HEK293 (cell line): Measurements from ENCODE around the gene DCDC2B.

Experiments used
- CTCF ChIA-PET: fragments of 350-600 bp; formaldehyde crosslinking; extraction: SDS; loops from one replicate; lab custom pipeline; 2021; ENCODE audit warnings: antibody characterized with exemption; lab: Yijun Ruan, JAX
- POLR2A ChIA-PET: fragments of 300-600 bp; formaldehyde crosslinking; extraction: SDS; loops from one replicate; lab custom pipeline; 2020; ENCODE audit warnings: antibody characterized with exemption, inconsistent platforms; lab: Yijun Ruan, JAX
- H3K27ac ChIP-seq: fragments of 200-500 bp; sonication (Bioruptor generic); 2 replicates; pipeline ENCODE4 v1.5.1; 2014; ENCODE audit warnings: low read depth, low read length, control low read depth, inconsistent platforms; ENCODE audit errors: extremely low read depth
- H3K36me3 ChIP-seq, 2 experiments: fragments of 200-500 bp in 1 of 2; sonication (Bioruptor generic) in 1 of 2; 1 replicate in 1 of 2; 2 replicates in 1 of 2; pipeline ENCODE4 v1.5.1; 2014 to 2017; ENCODE audit warnings: inconsistent platforms in 2 of 2, low read length in 2 of 2; ENCODE audit not compliant: control insufficient read depth in 2 of 2, insufficient read depth in 1 of 2
- H3K4me1 ChIP-seq: fragments of 200-500 bp; sonication (Bioruptor generic); 2 replicates; pipeline ENCODE4 v1.5.1; 2014; ENCODE audit warnings: mild to moderate bottlenecking, low read length, inconsistent platforms; ENCODE audit not compliant: control insufficient read depth, insufficient read depth
- H3K4me3 ChIP-seq: 2 replicates; pipeline ENCODE4 v1.5.1; 2011; ENCODE audit warnings: low read depth, mild to moderate bottlenecking, control low read depth, low read length, moderate library complexity
- H3K9me3 ChIP-seq: fragments of 200-500 bp; sonication (Bioruptor generic); 2 replicates; pipeline ENCODE4 v1.5.1; 2014; ENCODE audit warnings: low read depth, low read length, inconsistent platforms; ENCODE audit not compliant: control insufficient read depth, insufficient read depth
- BCL11A ChIP-seq: fragments of 450-650 bp; formaldehyde crosslinking; IDR thresholded peaks from 2 replicates; pipeline ENCODE4 v1.5.1; 2016; ENCODE audit warnings: low read depth, missing biosample characterization, missing genetic modification characterization
- HOXA7 ChIP-seq: sonication (generic); formaldehyde crosslinking; IDR thresholded peaks from 2 replicates; pipeline ENCODE4 v1.8.1; 2022; ENCODE audit warnings: missing genetic modification reagents, borderline replicate concordance
- KLF7 ChIP-seq: fragments of 450-650 bp; formaldehyde crosslinking; IDR thresholded peaks from 2 replicates; pipeline ENCODE4 v1.5.1; 2016; ENCODE audit warnings: missing biosample characterization, missing genetic modification characterization, borderline replicate concordance
- OSR2 ChIP-seq: fragments of 450-650 bp; formaldehyde crosslinking; IDR thresholded peaks from 2 replicates; pipeline ENCODE4 v1.5.1; 2016; ENCODE audit warnings: missing biosample characterization, missing genetic modification characterization
- OVOL3 ChIP-seq: fragments of 450-650 bp; formaldehyde crosslinking; IDR thresholded peaks from 2 replicates; pipeline ENCODE4 v1.5.1; 2016; ENCODE audit warnings: missing biosample characterization, missing genetic modification characterization
- PBX3 ChIP-seq: sonication (generic); formaldehyde crosslinking; IDR thresholded peaks from 2 replicates; pipeline ENCODE4 v1.8.1; 2022; ENCODE audit warnings: mild to moderate bottlenecking, moderate library complexity, missing genetic modification reagents
- PRDM1 ChIP-seq: fragments of 450-650 bp; formaldehyde crosslinking; IDR thresholded peaks from 2 replicates; pipeline ENCODE4; 2016; ENCODE audit warnings: missing biosample characterization, missing genetic modification characterization
- REPIN1 ChIP-seq: fragments of 450-650 bp; formaldehyde crosslinking; IDR thresholded peaks from 2 replicates; pipeline ENCODE4 v1.5.1; 2017; ENCODE audit warnings: missing biosample characterization, missing genetic modification characterization, low read depth
- ZBTB1 ChIP-seq: fragments of 450-650 bp; formaldehyde crosslinking; IDR thresholded peaks from 2 replicates; pipeline ENCODE4 v1.5.1; 2016; ENCODE audit warnings: missing biosample characterization, missing genetic modification characterization
- ZNF2 ChIP-seq: fragments of 450-650 bp; formaldehyde crosslinking; IDR thresholded peaks from 2 replicates; pipeline ENCODE4 v1.5.1; 2016; ENCODE audit warnings: missing biosample characterization, missing genetic modification characterization
- ZNF473 ChIP-seq: fragments of 450-650 bp; formaldehyde crosslinking; IDR thresholded peaks from 2 replicates; pipeline ENCODE4 v1.5.1; 2017; ENCODE audit warnings: missing biosample characterization, missing genetic modification characterization
- ZNF544 ChIP-seq: fragments of 450-650 bp; formaldehyde crosslinking; IDR thresholded peaks from 2 replicates; pipeline ENCODE4 v1.5.0; 2017; ENCODE audit warnings: missing biosample characterization, missing genetic modification characterization
- ZNF558 ChIP-seq: fragments of 450-650 bp; formaldehyde crosslinking; IDR thresholded peaks from 2 replicates; pipeline ENCODE4 v1.5.1; 2016; ENCODE audit warnings: missing biosample characterization, missing genetic modification characterization
- ZNF560 ChIP-seq: fragments of 450-650 bp; formaldehyde crosslinking; IDR thresholded peaks from 2 replicates; pipeline ENCODE4 v1.5.1; 2017; ENCODE audit warnings: missing biosample characterization, missing genetic modification characterization, borderline replicate concordance
- ZNF670 ChIP-seq: fragments of 450-650 bp; formaldehyde crosslinking; IDR thresholded peaks from 2 replicates; pipeline ENCODE4 v1.5.1; 2016; ENCODE audit warnings: missing biosample characterization, missing genetic modification characterization, low read depth
- ZNF776 ChIP-seq: fragments of 450-650 bp; formaldehyde crosslinking; IDR thresholded peaks from 2 replicates; pipeline ENCODE4 v1.5.0; 2017; ENCODE audit warnings: missing biosample characterization, missing genetic modification characterization, borderline replicate concordance
- ZSCAN30 ChIP-seq: fragments of 450-650 bp; IDR thresholded peaks from 2 replicates; pipeline ENCODE4 v1.5.1; 2018; ENCODE audit warnings: missing biosample characterization, mild to moderate bottlenecking, missing genetic modification characterization, moderate library complexity
- ZXDB ChIP-seq: fragments of 450-650 bp; formaldehyde crosslinking; IDR thresholded peaks from 2 replicates; pipeline ENCODE4 v1.5.1; 2016; ENCODE audit warnings: missing biosample characterization, missing genetic modification characterization
- TF ChIP-seq, protein P1 (sequence below): fragments of 450-650 bp; formaldehyde crosslinking; IDR thresholded peaks from 2 replicates; pipeline ENCODE4 v1.5.1; 2016; ENCODE audit warnings: missing biosample characterization, missing genetic modification characterization
- TF ChIP-seq, protein P2 (sequence below): fragments of 450-650 bp; formaldehyde crosslinking; IDR thresholded peaks from 2 replicates; pipeline ENCODE4 v1.5.1; 2016; ENCODE audit warnings: missing biosample characterization, missing genetic modification characterization

The DCDC2B gene

GRCh38 chr1:32247452-32247851, 38.6 kb downstream of the DCDC2B start:
- H3K36me3 ChIP-seq: no peaks in the 10 kb centered on the region
- no peak for TF ChIP-seq ZXDB
- no peak for TF ChIP-seq ZNF776 (tag by site-specific recombination)
- TF ChIP-seq OSR2: no peak
- TF ChIP-seq ZBTB1 (tag by site-specific recombination): no peak
- TF ChIP-seq ZNF558 (tag by site-specific recombination): no peak
- TF ChIP-seq PBX3 (CRISPR knock-in tag): no peak
- TF ChIP-seq REPIN1 (tag by site-specific recombination): no peak
- TF ChIP-seq OVOL3 (tag by site-specific recombination): no peak
- TF ChIP-seq KLF7: no peak
- no peak for TF ChIP-seq ZNF2 (tag by site-specific recombination)
- TF ChIP-seq, protein P1, sequence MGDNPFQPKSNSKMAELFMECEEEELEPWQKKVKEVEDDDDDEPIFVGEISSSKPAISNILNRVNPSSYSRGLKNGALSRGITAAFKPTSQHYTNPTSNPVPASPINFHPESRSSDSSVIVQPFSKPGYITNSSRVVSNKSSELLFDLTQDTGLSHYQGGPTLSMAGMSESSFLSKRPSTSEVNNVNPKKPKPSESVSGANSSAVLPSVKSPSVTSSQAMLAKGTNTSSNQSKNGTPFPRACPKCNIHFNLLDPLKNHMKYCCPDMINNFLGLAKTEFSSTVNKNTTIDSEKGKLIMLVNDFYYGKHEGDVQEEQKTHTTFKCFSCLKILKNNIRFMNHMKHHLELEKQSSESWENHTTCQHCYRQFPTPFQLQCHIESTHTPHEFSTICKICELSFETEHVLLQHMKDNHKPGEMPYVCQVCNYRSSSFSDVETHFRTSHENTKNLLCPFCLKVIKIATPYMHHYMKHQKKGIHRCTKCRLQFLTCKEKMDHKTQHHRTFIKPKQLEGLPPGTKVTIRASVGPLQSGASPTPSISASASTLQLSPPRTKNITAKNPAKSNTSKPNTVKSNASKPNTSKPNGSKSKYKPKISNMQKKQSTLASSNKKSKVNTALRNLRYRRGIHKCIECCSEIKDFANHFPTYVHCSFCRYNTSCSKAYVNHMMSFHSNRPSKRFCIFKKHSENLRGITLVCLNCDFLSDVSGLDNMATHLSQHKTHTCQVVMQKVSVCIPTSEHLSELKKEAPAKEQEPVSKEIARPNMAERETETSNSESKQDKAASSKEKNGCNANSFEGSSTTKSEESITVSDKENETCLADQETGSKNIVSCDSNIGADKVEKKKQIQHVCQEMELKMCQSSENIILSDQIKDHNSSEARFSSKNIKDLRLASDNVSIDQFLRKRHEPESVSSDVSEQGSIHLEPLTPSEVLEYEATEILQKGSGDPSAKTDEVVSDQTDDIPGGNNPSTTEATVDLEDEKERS: no peak
- TF ChIP-seq HOXA7 (CRISPR knock-in tag): no peak
- TF ChIP-seq, protein P2, sequence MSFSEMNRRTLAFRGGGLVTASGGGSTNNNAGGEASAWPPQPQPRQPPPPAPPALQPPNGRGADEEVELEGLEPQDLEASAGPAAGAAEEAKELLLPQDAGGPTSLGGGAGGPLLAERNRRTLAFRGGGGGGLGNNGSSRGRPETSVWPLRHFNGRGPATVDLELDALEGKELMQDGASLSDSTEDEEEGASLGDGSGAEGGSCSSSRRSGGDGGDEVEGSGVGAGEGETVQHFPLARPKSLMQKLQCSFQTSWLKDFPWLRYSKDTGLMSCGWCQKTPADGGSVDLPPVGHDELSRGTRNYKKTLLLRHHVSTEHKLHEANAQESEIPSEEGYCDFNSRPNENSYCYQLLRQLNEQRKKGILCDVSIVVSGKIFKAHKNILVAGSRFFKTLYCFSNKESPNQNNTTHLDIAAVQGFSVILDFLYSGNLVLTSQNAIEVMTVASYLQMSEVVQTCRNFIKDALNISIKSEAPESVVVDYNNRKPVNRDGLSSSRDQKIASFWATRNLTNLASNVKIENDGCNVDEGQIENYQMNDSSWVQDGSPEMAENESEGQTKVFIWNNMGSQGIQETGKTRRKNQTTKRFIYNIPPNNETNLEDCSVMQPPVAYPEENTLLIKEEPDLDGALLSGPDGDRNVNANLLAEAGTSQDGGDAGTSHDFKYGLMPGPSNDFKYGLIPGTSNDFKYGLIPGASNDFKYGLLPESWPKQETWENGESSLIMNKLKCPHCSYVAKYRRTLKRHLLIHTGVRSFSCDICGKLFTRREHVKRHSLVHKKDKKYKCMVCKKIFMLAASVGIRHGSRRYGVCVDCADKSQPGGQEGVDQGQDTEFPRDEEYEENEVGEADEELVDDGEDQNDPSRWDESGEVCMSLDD (tag by site-specific recombination): no peak
- TF ChIP-seq BCL11A (tag by site-specific recombination): no peak
- TF ChIP-seq ZNF473: no peak
- no peak for TF ChIP-seq ZNF544 (tag by site-specific recombination)
- no peak for TF ChIP-seq PRDM1 (tag by site-specific recombination)
- no peak for TF ChIP-seq ZNF560 (tag by site-specific recombination)
- no peak for TF ChIP-seq ZSCAN30
- no peak for TF ChIP-seq ZNF670 (tag by site-specific recombination)
- H3K4me1 ChIP-seq: no peaks in the 10 kb centered on the region
- H3K4me3 ChIP-seq: no peak overlapping the region
- no peaks in the 10 kb centered on the region for H3K9me3 ChIP-seq
- ChIA-PET POLR2A (interaction anchor here (1.2 to 1.8 kb wide), 3 partner anchors 10 to 89 kb away, joined by 4 to 8 read pairs (median 6); partner anchors contain the start of genes HDAC1 and MARCKSL1), CTCF (interaction anchor here (0.6 to 4.3 kb wide), 17 partner anchors 9 to 203 kb away, joined by 3 to 40 read pairs (median 6); no protein-coding TSS in a partner anchor)
- H3K27ac ChIP-seq: no peak overlapping the region
